K562 (cell line): ENCODE measurements around the gene CCDC158.

Experiments
- ASH1L ChIP-seq: fragments of 450-650 bp; IDR thresholded peaks from 2 replicates; pipeline ENCODE4 v1.6.1; 2018; ENCODE audit warnings: borderline replicate concordance, mild to moderate bottlenecking, low read depth; ENCODE audit not compliant: partially characterized antibody
- NCOA6 ChIP-seq: fragments of 450-650 bp; IDR thresholded peaks from 2 replicates; pipeline ENCODE4 v1.6.1; 2017; ENCODE audit warnings: mild to moderate bottlenecking
- RFX5 ChIP-seq: IDR thresholded peaks from 2 replicates; pipeline ENCODE4 v1.6.1; 2011; ENCODE audit warnings: low read depth, mild to moderate bottlenecking, improper control_type of control experiment, low read length
- SREBF2 ChIP-seq: sonication (generic); formaldehyde crosslinking; IDR thresholded peaks from 2 replicates; pipeline ENCODE4 v1.4.0; 2020; ENCODE audit warnings: mild to moderate bottlenecking, missing genetic modification reagents
- TAF1 ChIP-seq: IDR thresholded peaks from 2 replicates; pipeline ENCODE4 v1.6.1; 2011; ENCODE audit warnings: mild to moderate bottlenecking, low read length, moderate library complexity; ENCODE audit not compliant: insufficient read depth, control insufficient read depth, severe bottlenecking; ENCODE audit errors: extremely low read depth
- ZNF561 ChIP-seq: fragments of 450-650 bp; formaldehyde crosslinking; conservative IDR thresholded peaks from 2 replicates; pipeline ENCODE4 v1.4.0; 2020; ENCODE audit warnings: mild to moderate bottlenecking, moderate library complexity
- ZNF695 ChIP-seq: fragments of 450-650 bp; formaldehyde crosslinking; IDR thresholded peaks from 2 replicates; pipeline ENCODE4 v1.4.0; 2020; ENCODE audit warnings: mild to moderate bottlenecking, moderate library complexity
- TF ChIP-seq, protein P1 (sequence below): sonication (generic); formaldehyde crosslinking; IDR thresholded peaks from 2 replicates; pipeline ENCODE4 v1.8.0; 2022; ENCODE audit warnings: mild to moderate bottlenecking, low read depth, missing genetic modification reagents
- TF ChIP-seq, protein P2 (sequence below): fragments of 450-650 bp; formaldehyde crosslinking; IDR thresholded peaks from 2 replicates; pipeline ENCODE4 v1.4.0; 2022; ENCODE audit warnings: mild to moderate bottlenecking, moderate library complexity
- TF ChIP-seq, protein P3 (sequence below): fragments of 200-400 bp; formaldehyde crosslinking; IDR thresholded peaks from 2 replicates; pipeline ENCODE4 v1.6.1; 2017; ENCODE audit warnings: mild to moderate bottlenecking, low read depth, low read length, moderate library complexity

- TF ChIP-seq RFX5 = no peak
- TF ChIP-seq TAF1 = no peak
- TF ChIP-seq ZNF695 (CRISPR knock-in tag) = no peak
- TF ChIP-seq SREBF2 (CRISPR knock-in tag) = no peak
- TF ChIP-seq ZNF561 (CRISPR knock-in tag) = no peak
- TF ChIP-seq, protein P1, sequence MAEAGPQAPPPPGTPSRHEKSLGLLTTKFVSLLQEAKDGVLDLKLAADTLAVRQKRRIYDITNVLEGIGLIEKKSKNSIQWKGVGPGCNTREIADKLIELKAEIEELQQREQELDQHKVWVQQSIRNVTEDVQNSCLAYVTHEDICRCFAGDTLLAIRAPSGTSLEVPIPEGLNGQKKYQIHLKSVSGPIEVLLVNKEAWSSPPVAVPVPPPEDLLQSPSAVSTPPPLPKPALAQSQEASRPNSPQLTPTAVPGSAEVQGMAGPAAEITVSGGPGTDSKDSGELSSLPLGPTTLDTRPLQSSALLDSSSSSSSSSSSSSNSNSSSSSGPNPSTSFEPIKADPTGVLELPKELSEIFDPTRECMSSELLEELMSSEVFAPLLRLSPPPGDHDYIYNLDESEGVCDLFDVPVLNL (CRISPR knock-in tag) = no peak
- no peak for TF ChIP-seq NCOA6
- TF ChIP-seq, protein P2, sequence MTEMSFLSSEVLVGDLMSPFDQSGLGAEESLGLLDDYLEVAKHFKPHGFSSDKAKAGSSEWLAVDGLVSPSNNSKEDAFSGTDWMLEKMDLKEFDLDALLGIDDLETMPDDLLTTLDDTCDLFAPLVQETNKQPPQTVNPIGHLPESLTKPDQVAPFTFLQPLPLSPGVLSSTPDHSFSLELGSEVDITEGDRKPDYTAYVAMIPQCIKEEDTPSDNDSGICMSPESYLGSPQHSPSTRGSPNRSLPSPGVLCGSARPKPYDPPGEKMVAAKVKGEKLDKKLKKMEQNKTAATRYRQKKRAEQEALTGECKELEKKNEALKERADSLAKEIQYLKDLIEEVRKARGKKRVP (CRISPR knock-in tag) = no peak
- TF ChIP-seq, protein P3, sequence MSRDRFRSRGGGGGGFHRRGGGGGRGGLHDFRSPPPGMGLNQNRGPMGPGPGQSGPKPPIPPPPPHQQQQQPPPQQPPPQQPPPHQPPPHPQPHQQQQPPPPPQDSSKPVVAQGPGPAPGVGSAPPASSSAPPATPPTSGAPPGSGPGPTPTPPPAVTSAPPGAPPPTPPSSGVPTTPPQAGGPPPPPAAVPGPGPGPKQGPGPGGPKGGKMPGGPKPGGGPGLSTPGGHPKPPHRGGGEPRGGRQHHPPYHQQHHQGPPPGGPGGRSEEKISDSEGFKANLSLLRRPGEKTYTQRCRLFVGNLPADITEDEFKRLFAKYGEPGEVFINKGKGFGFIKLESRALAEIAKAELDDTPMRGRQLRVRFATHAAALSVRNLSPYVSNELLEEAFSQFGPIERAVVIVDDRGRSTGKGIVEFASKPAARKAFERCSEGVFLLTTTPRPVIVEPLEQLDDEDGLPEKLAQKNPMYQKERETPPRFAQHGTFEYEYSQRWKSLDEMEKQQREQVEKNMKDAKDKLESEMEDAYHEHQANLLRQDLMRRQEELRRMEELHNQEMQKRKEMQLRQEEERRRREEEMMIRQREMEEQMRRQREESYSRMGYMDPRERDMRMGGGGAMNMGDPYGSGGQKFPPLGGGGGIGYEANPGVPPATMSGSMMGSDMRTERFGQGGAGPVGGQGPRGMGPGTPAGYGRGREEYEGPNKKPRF = no peak
- no peak for TF ChIP-seq ASH1L
Observed at GRCh38 chr4:76296286-76296820, 124.6 kb downstream of the CCDC158 start.
